Gastrocnemius medialis (tissue), 4 donors: ENCODE data around the gene ASB15. TPM values are rescaled to one million over a fixed set of nuclear protein-coding genes. Genes with fewer than 3 reads are reported as not detected.

Source experiments
- ATAC-seq, 2 donors: fragments of 150-250 bp; one replicate each; pipeline ENCODE4 v1.9.1; 2016
- DNase-seq, 2 donors: peaks; one replicate each; pipeline ENCODE4 v3.0.0-alpha.2; 2019
- H3K27ac ChIP-seq, 4 donors: fragments of 200-600 bp; sonication (generic); 1 replicate in 1 of 4; 2 replicates in 3 of 4; pipeline ENCODE4 v1.5.1; 2016 to 2018; ENCODE audit warnings: mild to moderate bottlenecking in 2 of 4, moderate library complexity in 1 of 4
- H3K27me3 ChIP-seq, 3 donors: fragments of 200-600 bp; sonication (generic) in 2 of 3; 1 replicate in 1 of 3; 2 replicates in 2 of 3; pipeline versions ENCODE4 v1.5.1 to v1.6.0; 2016 to 2019; ENCODE audit warnings: mild to moderate bottlenecking in 1 of 3, moderate library complexity in 1 of 3
- H3K36me3 ChIP-seq, 2 donors: fragments of 200-600 bp; sonication (generic) in 1 of 2; one replicate each; pipeline ENCODE4 v1.5.1; 2017 to 2018
- H3K4me1 ChIP-seq, 2 donors: fragments of 200-600 bp; sonication (generic) in 1 of 2; one replicate each; pipeline ENCODE4 v1.5.1; 2016 to 2017; ENCODE audit warnings: mild to moderate bottlenecking in 2 of 2
- H3K4me3 ChIP-seq, 4 donors: fragments of 200-600 bp; sonication (generic) in 3 of 4; 1 replicate in 1 of 4; 2 replicates in 3 of 4; pipeline ENCODE4 v1.5.1; 2016 to 2019; ENCODE audit warnings: mild to moderate bottlenecking in 2 of 4
- H3K9me3 ChIP-seq, 3 donors: fragments of 200-600 bp; sonication (generic) in 2 of 3; 1 replicate in 1 of 3; 2 replicates in 2 of 3; pipeline ENCODE4 v1.5.1; 2016 to 2019
- POLR2A ChIP-seq, 2 donors: fragments of 450-650 bp; IDR thresholded peaks; one replicate each; pipeline ENCODE4 v1.6.1; 2017; ENCODE audit warnings: antibody characterized with exemption in 2 of 2, mild to moderate bottlenecking in 2 of 2, moderate library complexity in 2 of 2
- in situ Hi-C, 4 donors: fragments of 200-750 bp; cut with MboI; loops; one replicate each; pipeline versions ENCODE4 v1.15.0 to v1.8.0; 2017; ENCODE audit warnings: low sequenced_read_pairs in 4 of 4
- intact Hi-C: fragments of 100-400 bp; cut with DNase I; formaldehyde crosslinking; loops from one replicate; pipeline ENCODE4 v1.15.1; 2023; ENCODE audit warnings: low total_unique reads
- total RNA-seq, 4 donors: library from RNA; depleted of rRNA; stranded (reverse); fragments of >200 nt; gene quantifications; one replicate each; pipeline versions ENCODE4 v1.1.0 to v1.2.3, GENCODE V29; 2016
- TF ChIP-seq, protein P1 (sequence below), 5 experiments: fragments of 450-650 bp in 3 of 5; fragments of 200-600 bp in 2 of 5; sonication (generic) in 2 of 5; IDR thresholded peaks in 4 of 5; conservative IDR thresholded peaks in 1 of 5; 1 replicate in 4 of 5; 2 replicates in 1 of 5; pipeline ENCODE4 v1.5.1; 2016 to 2019; ENCODE audit warnings: antibody characterized with exemption in 5 of 5, mild to moderate bottlenecking in 3 of 5, moderate library complexity in 3 of 5

ASB15 gene
- total RNA-seq, 4 donors from 2014 or later = 5.3 to 26.0 (median 10.4) TPM

DNA sequence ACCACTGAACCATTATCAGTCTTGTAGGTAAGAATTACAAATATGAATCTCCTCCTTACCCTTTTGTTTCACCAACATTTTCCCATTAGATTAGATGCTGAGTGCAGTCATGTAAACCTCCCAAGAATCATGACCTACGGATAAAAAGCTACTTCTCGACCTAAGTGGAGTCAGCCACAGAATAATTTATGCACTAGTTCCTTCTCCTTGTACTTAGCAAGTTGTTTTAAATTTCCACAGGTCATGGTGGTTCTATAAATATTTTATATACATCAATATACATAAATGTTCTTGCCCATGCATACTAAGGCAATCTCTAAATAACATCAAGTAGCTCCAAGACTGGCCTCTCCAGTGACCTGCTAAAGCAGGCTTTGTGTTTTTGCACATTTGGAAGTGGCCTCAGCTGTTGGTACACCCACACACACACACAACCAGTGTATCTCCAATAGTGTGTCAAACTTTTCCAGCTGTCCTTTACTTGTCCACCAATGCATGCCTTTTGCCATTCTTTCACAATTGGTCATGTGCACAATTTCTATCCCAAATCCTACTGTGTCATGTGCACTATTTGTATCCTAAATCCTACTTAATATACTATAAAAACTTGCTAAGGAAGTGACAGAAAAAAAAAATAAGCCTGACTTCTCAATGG is 75.6 kb downstream of the ASB15 start:
- ATAC-seq (no peak), DNase-seq (no peak)
- TF ChIP-seq, protein P1, sequence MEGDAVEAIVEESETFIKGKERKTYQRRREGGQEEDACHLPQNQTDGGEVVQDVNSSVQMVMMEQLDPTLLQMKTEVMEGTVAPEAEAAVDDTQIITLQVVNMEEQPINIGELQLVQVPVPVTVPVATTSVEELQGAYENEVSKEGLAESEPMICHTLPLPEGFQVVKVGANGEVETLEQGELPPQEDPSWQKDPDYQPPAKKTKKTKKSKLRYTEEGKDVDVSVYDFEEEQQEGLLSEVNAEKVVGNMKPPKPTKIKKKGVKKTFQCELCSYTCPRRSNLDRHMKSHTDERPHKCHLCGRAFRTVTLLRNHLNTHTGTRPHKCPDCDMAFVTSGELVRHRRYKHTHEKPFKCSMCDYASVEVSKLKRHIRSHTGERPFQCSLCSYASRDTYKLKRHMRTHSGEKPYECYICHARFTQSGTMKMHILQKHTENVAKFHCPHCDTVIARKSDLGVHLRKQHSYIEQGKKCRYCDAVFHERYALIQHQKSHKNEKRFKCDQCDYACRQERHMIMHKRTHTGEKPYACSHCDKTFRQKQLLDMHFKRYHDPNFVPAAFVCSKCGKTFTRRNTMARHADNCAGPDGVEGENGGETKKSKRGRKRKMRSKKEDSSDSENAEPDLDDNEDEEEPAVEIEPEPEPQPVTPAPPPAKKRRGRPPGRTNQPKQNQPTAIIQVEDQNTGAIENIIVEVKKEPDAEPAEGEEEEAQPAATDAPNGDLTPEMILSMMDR (IDR thresholded peaks at IDR 0.05 in 4 of 5, conservative IDR thresholded peaks at IDR 0.05 in 1 of 5) = no peak
- no peak for TF ChIP-seq POLR2A (IDR thresholded peaks at IDR 0.05)
- peaks cover 69 to 82% of the 10 kb centered on the region in 2 donors for H3K4me1 ChIP-seq
- intact Hi-C loops (no loop called here), in situ Hi-C loops (loop anchor here in 1 of 4 donors (25.0 kb wide), 1 partner anchor 185 kb away; no protein-coding TSS in a partner anchor)
- H3K36me3 ChIP-seq = no peaks in the 10 kb centered on the region
- H3K27ac ChIP-seq = peak overlapping the region in 3 of 4 donors; percentile 11 to 82 (median 51)
- H3K4me3 ChIP-seq = no peak overlapping the region
- no peaks in the 10 kb centered on the region for H3K27me3 ChIP-seq
- H3K9me3 ChIP-seq = no peaks in the 10 kb centered on the region

- intact Hi-C loops (loop anchor here (2.0 to 5.0 kb wide), 4 partner anchors 17 to 97 kb away; partner anchors contain the start of gene WASL), in situ Hi-C loops (loop anchor here (10.0 to 25.0 kb wide), 2 partner anchors 183 to 185 kb away; no protein-coding TSS in a partner anchor)
- no peaks in the 10 kb centered on the region for H3K27me3 ChIP-seq
- peaks cover 62 to 71% of the 10 kb centered on the region in 2 donors for H3K4me1 ChIP-seq
- peak overlapping the region; percentile 75 to 85 (median 80) for H3K27ac ChIP-seq
- H3K9me3 ChIP-seq = no peaks in the 10 kb centered on the region
- peaks cover 0 to 8% of the 10 kb centered on the region in 2 donors for H3K36me3 ChIP-seq
- no peak overlapping the region for H3K4me3 ChIP-seq
- TF ChIP-seq POLR2A (IDR thresholded peaks at IDR 0.05) = no peak
- TF ChIP-seq, protein P1 (IDR thresholded peaks at IDR 0.05 in 4 of 5, conservative IDR thresholded peaks at IDR 0.05 in 1 of 5) = no peak
- peak; percentile 72 to 77 for DNase-seq
- ATAC-seq = peak; percentile 77 to 93
Observed at GRCh38 chr7:123679614-123680013, 78.0 kb downstream of the ASB15 start.

- in situ Hi-C loops (loop anchor here (10.0 to 25.0 kb wide), 2 partner anchors 182 to 184 kb away; no protein-coding TSS in a partner anchor), intact Hi-C loops (loop anchor here (2.0 to 5.0 kb wide), 3 partner anchors 38 to 98 kb away; partner anchors contain the start of gene WASL)
- Histone ChIP-seq H3K4me1 (peaks cover 52 to 61% of the 10 kb centered on the region in 2 donors), H3K36me3 (peaks cover 0 to 8% of the 10 kb centered on the region in 2 donors), H3K27me3 (no peaks in the 10 kb centered on the region), H3K9me3 (no peaks in the 10 kb centered on the region), H3K27ac (peak overlapping the region; percentile 75 to 85 (median 80)), H3K4me3 (no peak overlapping the region)
- ATAC-seq (no peak), DNase-seq (no peak)
- TF ChIP-seq, protein P1 (IDR thresholded peaks at IDR 0.05 in 4 of 5, conservative IDR thresholded peaks at IDR 0.05 in 1 of 5) = no peak
Observed at GRCh38 chr7:123680580-123680979, 79.0 kb downstream of the ASB15 start.

- intact Hi-C loops (loop anchor here (2.0 to 5.0 kb wide), 3 partner anchors 39 to 99 kb away; partner anchors contain the start of gene WASL), in situ Hi-C loops (loop anchor here (10.0 to 25.0 kb wide), 2 partner anchors 181 to 183 kb away; no protein-coding TSS in a partner anchor)
- Histone ChIP-seq H3K4me3 (no peak overlapping the region), H3K9me3 (no peaks in the 10 kb centered on the region), H3K27ac (peak overlapping the region; percentile 75 to 85 (median 80)), H3K4me1 (peaks cover 47 to 54% of the 10 kb centered on the region in 2 donors), H3K27me3 (no peaks in the 10 kb centered on the region), H3K36me3 (peaks cover 0 to 8% of the 10 kb centered on the region in 2 donors)
- TF ChIP-seq, protein P1 (IDR thresholded peaks at IDR 0.05 in 4 of 5, conservative IDR thresholded peaks at IDR 0.05 in 1 of 5) = no peak
- TF ChIP-seq POLR2A (IDR thresholded peaks at IDR 0.05) = no peak
- DNase-seq = peak in 1 of 2 donors; percentile 64
- ATAC-seq = peak; percentile 67 to 89
Observed at GRCh38 chr7:123681561-123681960, 79.9 kb downstream of the ASB15 start.
